ENCODE measurements around the gene OR4D1.
"Not testable (repeated sequence)": the region's sequence is repeated elsewhere in the genome, so short reads cannot be mapped to it uniquely, and the experiment has no call there.

The OR4D1 gene

DNA sequence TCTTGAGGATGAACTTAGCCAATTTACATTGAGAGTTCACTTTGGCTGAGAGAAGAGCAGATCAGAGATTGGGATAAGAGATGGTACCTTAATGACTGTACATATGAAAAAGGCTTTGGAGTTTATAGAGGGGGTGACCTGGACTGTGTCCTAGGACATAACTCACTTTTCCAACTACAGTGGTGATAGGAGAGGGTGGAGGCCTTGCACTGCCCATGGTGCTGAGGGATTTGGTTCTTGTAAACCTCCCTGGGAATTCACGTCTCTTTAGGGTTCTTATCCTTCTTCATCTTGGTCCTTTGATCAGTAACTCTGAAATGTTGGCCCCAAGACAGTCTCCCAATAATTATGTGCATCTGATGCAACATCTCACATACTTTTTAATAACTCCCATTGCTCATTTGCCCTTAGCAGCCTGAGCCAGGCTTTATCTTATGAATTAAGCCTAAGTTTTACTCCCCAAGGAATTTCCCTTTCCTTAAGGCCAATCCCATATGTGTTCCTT, at the start of gene OR4D1:
Gene OR4D1, plus strand, starts transcription at position 455 of the 505 bp plus-strand sequence. CDS start 6,770 bp downstream, outside the sequence.
- no peak for DNase-seq

DNA sequence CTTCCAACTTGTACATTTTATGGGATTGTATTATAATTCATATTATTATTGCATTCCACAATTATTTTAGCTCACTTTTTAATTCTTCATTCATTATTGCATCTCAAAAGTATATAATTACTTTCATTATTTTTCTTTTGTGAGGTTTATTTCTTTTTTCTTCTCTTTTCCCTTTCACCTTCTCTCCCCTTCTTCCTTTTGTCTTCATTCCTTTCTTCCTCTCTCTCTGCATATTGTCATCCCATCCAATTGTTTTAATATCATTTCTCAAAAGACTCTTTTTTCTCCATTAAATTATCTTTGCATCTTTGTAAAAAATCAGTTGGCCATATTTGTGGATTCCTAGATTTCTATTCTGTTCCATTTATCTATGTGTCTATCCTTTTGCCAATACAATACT, 47.7 kb upstream of the OR4D1 start:
- DNase-seq, result no peak

DNA sequence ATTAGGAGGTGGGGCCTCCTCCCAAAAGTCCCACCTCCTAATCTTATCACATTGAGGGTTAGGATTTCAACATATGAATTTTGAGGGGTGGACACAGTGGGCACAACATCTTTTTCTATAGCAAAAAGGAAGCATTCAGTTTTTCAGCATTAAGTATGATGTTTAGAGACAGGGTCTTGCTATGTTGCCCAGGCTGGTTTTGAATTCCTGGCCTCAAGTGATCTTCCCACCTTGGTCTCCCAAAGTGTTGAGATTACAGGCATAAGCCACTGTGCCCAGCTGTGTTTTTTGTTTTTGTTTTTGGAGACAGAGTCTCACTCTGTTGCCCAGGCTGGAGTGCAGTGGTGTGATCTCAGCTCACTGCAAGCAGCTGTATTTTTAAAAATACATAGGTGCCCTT, 46.3 kb upstream of the OR4D1 start:
- DNase-seq, result not testable (repeated sequence)

DNA sequence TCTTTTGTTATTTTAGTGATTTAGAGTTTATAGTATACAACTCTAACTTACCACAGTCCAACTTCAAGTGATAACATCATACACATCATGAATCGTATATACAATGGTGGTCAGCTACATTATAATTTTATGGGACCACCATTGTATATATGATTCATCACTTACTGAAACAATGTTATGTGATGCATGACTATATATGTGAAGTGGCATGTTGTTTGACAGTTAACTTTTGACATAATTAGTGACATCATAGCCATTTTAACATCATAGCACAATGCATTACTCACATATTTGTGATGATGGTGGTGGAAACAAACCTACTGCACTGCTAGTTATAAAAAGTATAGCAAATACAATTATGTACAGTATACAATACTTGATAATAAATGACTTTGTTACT, 43.1 kb upstream of the OR4D1 start:
- no peak for DNase-seq

DNA sequence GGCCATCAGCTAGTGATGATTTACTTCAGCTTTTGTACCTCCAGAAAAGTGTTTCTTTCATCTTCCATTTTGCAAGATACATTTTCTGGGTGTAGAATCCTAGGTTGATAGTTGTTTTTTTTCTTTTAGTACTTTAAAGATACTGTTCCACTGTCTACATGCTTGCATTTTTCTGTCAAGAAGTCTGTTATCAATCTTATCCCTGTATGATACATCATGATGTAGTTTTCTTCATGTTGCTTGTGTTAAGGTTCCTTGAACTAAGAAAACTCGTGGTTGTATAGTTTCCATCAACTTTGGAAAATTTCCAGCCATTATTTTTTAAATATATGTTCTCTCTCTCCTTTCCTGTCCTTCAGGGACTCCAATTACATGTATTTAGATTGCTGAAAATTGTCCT, 40.9 kb upstream of the OR4D1 start:
- DNase-seq, result no peak

DNA sequence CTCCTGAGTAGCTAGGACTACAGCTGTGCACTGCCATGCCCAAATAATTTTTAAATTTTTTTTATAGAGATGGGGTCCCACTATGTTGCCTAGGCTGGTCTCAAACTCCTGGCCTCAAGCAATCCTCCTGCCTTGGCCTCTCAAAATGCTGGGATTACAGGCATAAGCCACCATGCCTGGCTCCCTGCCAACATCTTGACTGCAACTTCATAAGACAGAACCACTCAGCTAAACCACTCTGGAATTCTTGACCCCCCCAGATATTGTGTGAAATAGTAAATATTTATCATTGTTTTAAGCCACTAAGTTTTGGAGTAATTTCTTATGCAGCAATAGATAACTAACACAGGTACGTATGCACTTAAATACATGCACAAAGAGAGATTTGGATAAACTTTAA, 39.0 kb upstream of the OR4D1 start:
- DNase-seq, result no peak

DNA sequence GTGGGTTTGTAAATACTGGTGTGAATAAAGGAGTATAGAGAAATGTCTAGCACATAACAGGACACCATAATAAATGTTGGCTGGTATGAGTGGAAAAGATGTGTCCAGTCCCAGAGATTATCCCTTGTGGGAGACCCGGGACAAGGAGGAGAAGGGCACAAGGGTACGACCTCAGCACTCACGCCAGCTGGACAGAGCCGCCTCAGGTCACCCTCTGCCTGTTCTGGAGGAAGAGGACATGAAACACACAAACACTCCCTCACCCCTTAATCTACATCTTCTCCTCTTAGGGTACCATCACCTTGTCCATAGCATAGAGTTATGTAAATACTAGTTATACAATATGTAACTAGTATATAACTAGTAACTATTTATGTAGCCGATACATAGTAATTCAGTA, 38.2 kb upstream of the OR4D1 start:
- DNase-seq, result no peak

DNA sequence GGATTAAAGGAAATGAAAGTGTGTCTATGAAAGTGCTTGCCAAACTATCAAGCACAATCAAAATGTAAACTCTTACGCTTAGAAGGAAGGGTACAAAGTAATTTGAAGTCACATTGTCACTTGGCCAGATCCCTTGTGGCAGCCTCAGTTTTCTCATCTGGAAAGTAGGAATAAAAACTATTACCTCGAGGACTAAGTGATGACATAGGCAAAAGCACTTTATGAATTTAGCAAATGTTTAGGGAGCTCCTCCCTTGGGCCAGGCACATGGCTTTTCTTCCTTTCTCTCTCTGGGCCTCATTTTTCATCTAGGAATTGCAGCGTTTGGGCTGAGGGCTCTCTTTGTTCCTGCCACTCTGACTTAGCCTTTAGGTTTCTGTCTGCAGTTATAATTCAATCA, 36.5 kb upstream of the OR4D1 start:
- no peak for DNase-seq

DNA sequence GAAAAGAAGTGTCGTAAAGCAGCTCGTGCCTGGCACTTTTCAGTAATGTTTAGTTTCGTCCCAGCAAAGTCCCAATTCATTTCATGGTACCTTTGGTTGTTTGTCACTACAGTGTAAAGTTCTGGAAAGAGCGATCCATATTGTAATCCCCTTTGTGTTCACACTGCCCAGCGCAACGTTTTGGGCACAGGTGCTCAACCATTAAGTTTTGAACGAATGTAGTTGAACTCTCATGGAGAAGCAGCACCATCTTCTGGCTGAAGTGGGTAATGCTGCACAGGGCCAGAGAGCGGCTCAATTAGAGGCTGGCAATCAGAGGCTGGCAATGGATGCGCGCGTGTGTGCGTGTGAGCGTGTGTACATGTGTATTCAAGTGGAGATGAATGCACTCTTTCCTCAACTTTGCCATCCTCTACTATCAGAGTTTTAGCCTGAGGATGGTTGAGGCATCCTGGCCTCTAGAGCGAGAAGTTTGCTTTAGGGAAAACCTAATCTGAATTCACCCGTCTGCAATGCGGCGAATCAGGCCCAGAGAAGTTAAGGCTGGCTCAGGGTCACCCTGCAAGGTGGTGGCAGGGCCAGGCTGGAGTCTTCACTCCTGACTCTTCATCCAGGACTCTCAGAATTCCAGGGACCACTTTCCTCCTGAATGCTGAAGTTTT, 35.1 kb upstream of the OR4D1 start:
- peak; percentile 71 for DNase-seq

DNA sequence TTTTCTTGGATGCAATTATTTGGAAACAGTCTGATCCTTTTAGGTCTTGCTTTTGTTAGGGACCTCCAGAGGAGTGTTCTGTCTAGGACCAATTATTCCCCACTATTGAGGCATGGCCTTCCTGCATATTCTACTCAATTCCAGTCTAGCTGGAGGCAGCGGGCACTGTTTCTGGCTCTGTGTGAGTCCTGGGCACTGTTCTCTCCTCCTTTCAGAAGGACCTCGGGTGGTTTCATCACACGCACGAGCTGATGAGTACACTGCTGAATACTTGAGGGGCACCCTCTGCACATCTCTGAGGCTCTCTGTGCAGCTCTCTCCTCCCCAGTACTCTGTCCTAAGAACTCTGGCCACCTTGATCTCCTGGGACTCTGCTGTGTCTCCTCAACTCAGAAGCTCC, 34.2 kb upstream of the OR4D1 start:
- no peak for DNase-seq

DNA sequence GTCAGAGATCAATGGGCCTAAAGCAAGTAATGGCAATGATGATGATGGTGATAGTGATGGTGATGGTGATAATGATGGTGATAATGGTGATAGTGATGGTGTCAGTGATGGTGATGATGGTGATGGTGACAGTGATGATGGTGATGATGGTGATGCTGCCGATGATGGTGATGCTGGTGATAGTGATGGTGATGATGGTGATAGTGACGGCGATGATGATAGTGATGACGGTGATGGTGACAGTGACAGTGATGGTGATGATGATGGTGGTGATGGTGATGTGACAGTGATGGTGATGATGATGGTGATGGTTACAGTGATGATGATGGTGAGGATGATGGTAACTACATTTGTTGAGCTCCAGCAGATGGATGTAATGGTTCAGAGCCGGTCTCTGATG, 30.8 kb upstream of the OR4D1 start:
- no peak for DNase-seq

DNA sequence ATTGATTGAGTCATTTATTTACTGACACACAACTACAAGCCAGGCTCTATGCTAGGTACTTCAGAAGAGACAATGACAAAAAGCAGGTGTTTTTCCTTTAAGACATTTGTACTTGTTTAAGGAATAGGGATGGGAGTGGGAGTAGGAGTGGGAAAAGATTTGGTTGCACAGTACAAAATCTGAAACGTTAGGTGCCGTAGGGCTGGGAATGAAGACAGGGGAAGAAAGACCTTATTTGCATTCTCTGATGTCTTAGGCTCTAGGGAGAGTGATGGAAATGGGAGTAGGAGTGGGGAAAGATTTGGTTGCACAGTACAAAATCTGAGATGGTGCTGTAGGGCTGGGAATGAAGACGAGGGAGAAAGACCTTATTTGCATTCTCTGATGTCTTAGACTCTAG, 28.7 kb upstream of the OR4D1 start:
- DNase-seq, result no peak

DNA sequence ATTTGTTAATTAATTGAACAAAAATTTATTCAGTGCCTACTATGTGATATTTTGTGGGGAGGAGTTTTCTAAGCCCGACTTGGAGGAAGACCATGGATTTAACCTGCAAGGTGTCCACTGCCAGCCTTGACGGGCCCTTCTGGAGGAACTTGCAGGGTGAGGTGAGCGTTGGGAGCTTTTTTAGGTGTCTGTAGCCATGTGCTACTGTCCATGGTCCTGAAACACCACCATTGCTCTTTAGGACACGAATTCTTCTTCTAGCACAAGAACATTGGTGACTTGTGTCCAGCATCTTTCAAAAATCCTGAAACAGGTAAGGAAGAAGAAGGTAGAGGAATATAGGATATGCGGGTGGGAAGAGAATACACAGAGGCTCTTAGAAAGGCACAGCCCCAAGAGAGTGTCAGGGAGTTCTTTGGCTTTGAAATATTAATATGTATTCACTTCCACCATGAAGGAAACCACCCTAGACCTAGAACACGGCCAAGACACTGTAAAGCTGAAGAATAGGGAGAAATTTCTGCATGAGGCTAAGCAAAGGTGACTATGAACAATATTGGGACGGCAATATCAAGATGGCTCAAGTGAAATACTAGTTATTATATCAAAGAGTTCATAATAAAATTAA, 27.9 kb upstream of the OR4D1 start:
- DNase-seq, result peak; percentile 8

DNA sequence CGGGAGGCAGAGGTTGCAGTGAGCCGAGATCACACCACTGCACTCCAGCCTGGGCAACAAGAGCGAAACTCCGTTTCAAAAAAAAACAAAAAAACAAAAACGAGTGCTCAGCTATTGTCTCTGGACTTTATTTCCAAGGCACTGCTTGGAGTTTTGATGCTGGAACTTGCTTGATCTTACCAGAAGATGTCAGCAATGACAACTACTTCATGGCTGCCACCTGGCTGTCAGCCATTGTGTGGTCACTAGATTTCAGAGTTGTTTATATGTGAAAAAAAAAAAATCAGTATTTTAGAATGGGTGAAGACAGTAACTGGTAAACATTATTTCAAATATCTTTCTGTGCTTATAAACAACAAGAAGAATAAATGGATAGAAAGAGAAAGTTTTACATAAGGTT, 26.3 kb upstream of the OR4D1 start:
- no peak for DNase-seq

DNA sequence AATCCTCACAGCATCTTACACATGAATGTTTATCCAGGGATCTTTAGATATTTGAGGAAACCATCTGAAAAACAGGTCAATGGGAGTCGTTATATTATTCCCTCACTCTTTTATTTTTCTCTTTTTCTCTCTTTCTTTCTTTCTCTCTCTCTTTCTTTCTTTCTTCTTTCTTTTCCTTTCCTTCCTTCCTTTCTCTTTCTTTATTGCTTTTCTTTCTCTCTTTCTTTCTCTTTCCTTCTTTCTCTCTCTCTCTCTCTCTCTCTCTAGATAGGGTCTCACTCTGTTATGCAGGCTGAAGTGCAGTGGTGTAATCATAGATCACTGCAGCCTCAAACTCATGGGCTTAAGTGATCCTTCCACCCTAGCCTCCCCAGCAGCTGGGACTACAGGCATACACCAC, 20.3 kb upstream of the OR4D1 start:
- DNase-seq, result no peak

DNA sequence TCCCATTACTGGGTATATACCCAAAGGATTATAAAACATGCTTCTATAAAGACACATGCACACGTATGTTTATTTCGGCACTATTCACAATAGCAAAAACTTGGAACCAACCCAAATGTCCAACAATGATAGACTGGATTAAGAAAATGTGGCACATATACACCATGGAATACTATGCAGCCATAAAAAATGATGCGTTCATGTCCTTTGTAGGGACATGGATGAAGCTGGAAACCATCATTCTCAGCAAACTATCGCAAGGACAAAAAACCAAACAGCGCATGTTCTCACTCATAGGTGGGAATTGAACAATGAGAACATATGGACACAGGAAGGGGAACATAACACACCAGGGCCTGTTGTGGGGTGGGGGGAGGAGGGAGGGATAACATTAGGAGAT, 15.5 kb upstream of the OR4D1 start:
- DNase-seq, result not testable (repeated sequence)

DNA sequence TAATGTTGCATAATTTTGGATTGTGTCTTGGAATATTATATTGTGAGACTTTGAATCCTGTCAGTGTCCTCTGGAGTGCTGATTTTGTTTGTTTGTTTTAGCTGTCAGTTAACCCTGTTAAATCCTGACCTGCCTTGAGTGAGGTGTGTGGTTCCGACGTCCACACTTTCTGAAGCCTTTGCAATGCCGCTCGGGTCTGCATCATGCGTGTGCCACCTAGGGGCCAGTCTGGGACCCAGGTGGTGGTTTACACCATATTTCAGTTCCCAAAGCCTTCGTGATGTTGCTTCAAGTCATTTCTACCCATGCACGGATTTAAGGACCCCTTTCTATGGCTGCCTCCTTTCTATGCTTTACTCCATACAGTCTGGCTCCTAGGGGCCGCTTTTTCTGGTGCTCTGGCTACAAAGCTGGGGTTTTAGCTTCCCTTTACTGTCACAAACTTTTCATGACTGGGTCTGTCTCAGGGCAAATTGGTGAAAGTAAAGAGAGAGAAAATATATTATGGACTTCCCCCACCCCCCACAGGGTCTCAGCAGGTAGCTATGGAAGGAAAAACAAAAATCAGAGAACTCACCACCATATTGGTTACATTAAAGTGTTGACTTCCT, 11.4 kb upstream of the OR4D1 start:
- DNase-seq, result no peak

DNA sequence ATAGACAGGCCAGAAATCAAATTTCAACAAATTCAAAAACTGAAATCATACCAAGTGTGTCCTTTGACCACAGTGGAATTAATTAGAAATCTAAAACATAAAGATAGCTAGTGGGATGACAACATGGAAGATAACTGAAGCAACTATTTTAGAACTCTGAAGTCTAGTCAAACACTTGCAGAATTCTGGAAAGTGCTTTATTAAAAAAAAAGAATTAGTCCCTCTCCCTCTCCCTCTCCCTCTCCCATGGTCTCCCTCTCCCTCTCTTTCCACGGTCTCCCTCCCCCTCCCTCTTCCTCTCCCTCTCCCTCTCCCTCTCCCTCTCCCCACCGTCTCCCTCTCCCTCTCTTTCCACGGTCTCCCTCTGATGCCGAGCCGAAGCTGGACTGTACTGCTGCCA, 6.7 kb upstream of the OR4D1 start:
- DNase-seq, result no peak

DNA sequence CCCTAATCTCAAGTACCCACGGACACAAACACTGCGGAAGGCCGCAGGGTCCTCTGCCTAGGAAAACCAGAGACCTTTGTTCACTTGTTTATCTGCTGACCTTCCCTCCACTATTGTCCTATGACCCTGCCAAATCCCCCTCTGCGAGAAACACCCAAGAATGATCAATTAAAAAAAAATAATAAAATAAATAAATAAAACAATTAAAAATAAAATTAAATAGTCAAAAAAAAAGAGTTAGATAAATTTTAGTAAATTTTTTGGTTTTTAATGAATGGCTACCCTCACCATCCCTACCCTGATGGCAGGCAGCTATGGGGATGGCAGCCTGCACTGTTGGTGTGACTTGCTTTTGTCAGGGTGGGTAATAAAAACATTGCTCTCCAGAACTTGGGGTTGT, 4.8 kb upstream of the OR4D1 start:
- DNase-seq, result not testable (repeated sequence)

DNA sequence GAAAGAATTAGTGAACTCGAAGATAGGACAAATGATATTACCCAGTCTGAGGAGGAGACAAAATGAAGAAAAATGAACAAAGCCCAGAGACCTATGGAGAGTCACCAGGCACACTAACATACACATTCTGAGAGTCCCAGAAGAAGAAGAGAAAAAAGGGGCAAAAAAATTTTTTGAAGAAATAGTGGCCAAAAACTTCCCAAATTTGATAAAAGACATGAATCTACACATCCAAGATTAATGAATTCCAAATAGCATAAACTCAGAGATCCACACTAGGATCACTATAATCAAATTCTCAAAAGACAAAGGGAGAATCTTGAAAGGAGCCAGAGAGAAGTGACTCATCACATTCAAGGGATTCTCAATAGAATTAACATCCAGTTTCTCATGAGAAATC, 3.4 kb upstream of the OR4D1 start:
- DNase-seq, result no peak

DNA sequence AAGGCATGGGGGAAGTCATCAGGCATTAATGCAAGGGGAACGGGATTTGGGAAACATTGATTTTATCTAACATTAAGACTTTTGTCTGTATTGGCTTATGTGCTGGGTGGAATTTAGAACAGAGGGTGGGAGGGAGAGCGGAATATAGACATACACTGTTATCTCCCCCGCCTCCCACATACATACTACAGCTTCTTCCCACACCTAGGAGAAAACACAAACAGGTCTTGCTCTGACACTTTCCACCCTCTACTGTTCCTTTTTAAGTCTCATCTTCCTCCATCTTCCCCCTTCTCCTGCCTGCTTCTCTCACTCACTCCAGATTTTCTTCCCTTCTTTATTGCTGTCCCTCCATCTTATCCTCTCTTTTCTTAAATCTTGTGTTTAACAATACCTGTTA, 425 bp downstream of the OR4D1 start:
- no peak for DNase-seq

DNA sequence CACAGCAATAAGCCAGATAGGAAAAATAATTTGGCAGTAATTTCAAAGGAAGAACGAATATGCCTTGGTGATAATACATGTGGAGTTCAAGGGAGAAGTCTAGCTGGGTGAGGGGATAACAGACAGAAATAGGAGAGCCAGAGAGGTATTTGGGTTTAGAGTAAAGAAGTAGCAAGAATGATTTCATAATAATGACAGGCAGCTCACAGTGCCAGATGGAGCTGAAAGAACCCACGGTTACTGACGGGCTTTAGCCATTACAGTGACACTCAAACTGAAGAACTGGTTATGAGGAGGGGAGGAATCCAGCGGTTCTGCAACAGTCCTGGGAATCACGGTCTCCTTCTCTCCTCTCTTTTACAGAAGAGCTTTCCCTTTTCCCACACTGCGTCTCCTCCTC, 2.2 kb downstream of the OR4D1 start:
- no peak for DNase-seq

DNA sequence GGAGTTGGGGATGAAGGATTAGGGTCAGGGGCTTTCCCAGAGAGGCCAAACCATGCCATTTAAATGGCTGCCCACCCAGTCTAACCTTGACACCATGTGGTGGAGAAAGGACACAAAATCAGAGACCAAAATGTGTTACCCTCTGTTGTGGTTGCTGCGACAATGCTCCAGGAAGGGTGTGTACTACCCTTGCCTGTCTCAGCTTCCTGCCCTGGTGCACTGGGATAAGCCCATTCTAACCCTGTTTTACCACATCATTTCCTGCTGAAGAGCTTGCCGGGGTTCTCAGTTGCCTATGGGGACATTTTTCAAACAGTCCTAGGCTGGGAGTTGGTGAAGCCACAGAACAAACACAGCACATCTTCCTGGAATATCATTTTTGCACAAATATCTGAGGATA, 4.9 kb downstream of the OR4D1 start:
- peak; percentile 16 for DNase-seq

DNA sequence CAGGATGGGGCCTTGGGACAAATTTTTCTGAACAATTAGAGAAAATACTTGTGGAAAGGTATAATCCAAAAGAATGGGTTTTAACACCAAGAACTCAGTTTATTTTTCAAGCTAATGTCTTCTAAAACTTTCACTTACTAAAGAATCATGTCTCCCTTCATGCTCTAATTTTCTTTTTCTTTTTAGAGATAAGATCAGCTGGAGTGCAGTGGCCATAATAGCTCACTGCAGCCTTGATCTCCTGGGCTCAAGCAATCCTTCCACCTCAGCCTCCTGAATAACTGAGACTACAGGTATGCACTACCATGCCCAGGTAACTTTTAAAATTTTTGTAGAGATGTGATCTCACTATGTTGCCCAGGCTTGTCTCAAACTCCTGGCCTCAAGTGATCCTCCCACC, 5.5 kb downstream of the OR4D1 start:
- DNase-seq, result no peak
